NCI-H1105 treated with DMSO at 0.1 percent for 48 hours (cell line): Measurements from ENCODE around the gene PLEKHJ1.

ENCODE experiments used
- DNase-seq: peaks from one replicate; lab custom pipeline; 2025; lab: John Stamatoyannopoulos, UW

The PLEKHJ1 gene

GRCh38 chr19:2269244-2270156 is 33.4 kb upstream of the PLEKHJ1 start:
- DNase-seq: peak; percentile 97

GRCh38 chr19:2268861-2269243 is 32.7 kb upstream of the PLEKHJ1 start:
- DNase-seq: no peak

GRCh38 chr19:2268480-2268830 is 32.3 kb upstream of the PLEKHJ1 start:
- DNase-seq: no peak

- DNase-seq: no peak
These were observed 30.3 kb upstream of the PLEKHJ1 start for GRCh38 chr19:2266183-2266993.

GRCh38 chr19:2261438-2262172 is 25.5 kb upstream of the PLEKHJ1 start:
- DNase-seq: no peak

GRCh38 chr19:2260341-2260805 is 24.2 kb upstream of the PLEKHJ1 start:
- no peak for DNase-seq

GRCh38 chr19:2259336-2259735 is 23.2 kb upstream of the PLEKHJ1 start:
- DNase-seq: no peak

- no peak for DNase-seq
These were observed 20.0 kb upstream of the PLEKHJ1 start, which contains the start of gene JSRP1 for GRCh38 chr19:2255982-2256685. Gene JSRP1 (minus strand): TSS chr19:2256417. CDS start chr19:2255314, 1,103 bp downstream.

- no peak for DNase-seq
These were observed 19.1 kb upstream of the PLEKHJ1 start for GRCh38 chr19:2255112-2255845.

GRCh38 chr19:2254064-2254872 is 18.1 kb upstream of the PLEKHJ1 start:
- DNase-seq: no peak

GRCh38 chr19:2253106-2254063 is 17.3 kb upstream of the PLEKHJ1 start:
- no peak for DNase-seq

GRCh38 chr19:2252797-2253105 is 16.6 kb upstream of the PLEKHJ1 start:
- DNase-seq: no peak

- no peak for DNase-seq
These were observed 16.1 kb upstream of the PLEKHJ1 start for GRCh38 chr19:2252055-2252796.

- DNase-seq: peak; percentile 22
These were observed 15.3 kb upstream of the PLEKHJ1 start for GRCh38 chr19:2251106-2252054.

GRCh38 chr19:2250766-2251105 is 14.6 kb upstream of the PLEKHJ1 start:
- no peak for DNase-seq

- DNase-seq: peak; percentile 48
These were observed 14.0 kb upstream of the PLEKHJ1 start for GRCh38 chr19:2249880-2250765.
